HG02938 (cell line): ENCODE results near the gene HAGHL.
"Not testable (repeated sequence)": the region's sequence is repeated elsewhere in the genome, so short reads cannot be mapped to it uniquely, and the experiment has no call there.

Experiments used
- ATAC-seq: cut with Tn5 transposase; IDR thresholded peaks from one replicate; pipeline ENCODE4 v1.9.1; 2021; ENCODE audit warnings: mild to moderate bottlenecking, moderate library complexity; ENCODE audit not compliant: unreplicated experiment

Gene HAGHL

GRCh38 chr16:707062-707538 lies 19.8 kb upstream of the HAGHL start:
- no peak for ATAC-seq

GRCh38 chr16:708019-708418 lies 18.9 kb upstream of the HAGHL start:
- no peak for ATAC-seq

GRCh38 chr16:708959-709358 lies 17.9 kb upstream of the HAGHL start:
- no peak for ATAC-seq

DNA sequence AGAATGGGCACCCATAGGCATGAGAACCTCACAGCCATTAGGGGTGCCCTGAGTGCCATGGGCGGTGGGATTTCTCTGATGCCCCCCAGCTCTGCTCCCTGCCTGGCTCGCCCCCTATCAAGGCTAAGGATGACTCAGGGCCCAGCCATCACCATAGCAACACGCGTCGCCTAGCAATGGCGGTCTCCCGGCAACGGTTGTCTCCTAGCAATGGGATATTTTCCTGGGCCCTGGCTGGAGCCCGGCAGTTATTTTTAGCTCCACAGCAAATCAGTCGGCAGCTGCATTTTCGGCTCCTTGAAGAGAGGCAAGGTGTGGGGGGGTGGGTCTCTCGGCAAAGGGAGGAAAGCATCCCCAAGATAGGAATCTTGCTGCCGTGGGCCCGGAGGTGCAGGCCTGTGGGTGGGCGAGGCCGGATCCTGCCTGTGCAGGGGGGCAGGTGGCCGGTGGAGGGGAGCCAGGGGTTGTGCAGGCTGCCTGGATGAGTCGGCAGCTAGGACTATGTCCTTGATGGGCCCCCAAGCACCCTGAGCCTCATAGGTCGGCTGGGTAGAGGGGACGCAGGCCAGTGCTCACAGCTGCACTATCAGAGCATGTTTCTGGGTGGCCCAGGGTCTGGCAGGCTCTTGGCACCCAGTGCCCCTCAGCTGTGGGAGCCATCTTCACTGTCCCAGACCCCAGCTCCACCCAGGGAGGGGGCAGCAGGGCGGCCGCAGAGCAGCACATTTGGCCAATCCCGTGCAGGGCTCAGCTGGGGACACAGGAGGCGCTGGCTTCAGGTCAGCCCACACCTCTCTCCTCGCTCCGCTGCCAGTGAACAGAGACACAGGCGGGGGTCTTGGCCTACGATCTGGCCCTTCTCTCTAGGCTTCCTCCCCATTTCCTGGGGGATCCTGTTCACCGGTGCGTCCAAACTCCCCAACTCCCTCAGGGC lies 17.1 kb upstream of the HAGHL start:
- ATAC-seq = no peak

- ATAC-seq = no peak
These were observed 16.3 kb upstream of the HAGHL start for GRCh38 chr16:710500-711075.

- ATAC-seq = no peak
These were observed 15.8 kb upstream of the HAGHL start for GRCh38 chr16:711084-711483.

DNA sequence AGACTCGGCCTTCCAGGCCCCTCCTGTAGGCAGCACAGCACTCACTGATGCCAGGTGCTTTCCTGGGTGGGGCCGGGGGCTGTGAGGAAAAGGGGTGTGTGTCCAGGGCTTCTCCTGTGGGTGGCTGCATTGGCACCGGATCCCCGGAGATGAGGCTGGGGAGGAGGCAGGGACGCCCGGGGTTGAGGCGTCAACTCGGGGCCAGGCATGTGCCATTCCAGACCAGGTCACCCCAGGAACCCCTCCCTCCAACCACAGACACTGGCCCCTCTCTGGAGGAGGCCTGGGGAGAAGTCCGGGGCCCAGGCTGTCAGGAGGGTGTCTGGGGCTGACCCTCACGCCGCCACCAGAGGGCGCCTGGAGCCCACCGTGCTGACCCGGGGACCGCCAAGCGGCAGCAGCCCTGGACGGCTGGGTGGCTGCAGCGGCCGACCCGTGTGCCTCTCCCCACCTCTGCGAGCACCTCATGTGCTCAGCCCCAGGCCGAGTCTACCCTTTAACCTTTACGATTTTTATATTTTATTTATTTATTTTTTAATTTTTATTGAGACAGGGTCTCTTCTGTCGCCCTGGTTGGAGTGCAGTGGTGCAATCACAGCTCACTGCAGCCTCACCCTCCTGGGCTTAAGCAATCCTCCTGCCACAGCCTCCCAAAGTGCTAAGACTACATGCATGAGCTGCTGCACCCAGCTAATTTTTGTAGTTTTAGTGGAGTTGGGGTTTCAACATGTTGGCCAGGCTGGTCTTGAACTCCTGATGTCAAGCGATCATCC lies 15.2 kb upstream of the HAGHL start:
- ATAC-seq = no peak

GRCh38 chr16:712740-713250 lies 14.1 kb upstream of the HAGHL start:
- ATAC-seq = not testable (repeated sequence)

DNA sequence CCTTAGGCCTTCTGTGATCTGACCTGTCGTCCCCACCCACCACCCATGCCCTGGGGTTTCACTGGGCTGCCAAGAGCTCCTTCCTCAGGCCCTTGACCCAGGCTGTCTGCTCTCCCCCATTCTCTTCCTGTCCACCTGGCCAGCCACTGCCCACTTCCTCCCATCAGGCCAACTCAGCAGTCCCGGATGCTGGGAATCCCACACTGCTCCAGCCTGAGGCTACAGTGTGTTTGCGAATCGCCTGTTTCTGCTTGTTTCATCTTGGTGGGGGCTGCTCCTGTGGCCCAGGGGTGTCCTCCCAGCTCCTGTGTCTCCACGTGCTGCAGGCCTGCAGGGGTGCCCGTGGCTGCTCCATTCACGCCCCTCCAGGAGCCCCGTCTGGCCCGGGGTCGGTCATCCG lies 12.8 kb upstream of the HAGHL start:
- no peak for ATAC-seq

DNA sequence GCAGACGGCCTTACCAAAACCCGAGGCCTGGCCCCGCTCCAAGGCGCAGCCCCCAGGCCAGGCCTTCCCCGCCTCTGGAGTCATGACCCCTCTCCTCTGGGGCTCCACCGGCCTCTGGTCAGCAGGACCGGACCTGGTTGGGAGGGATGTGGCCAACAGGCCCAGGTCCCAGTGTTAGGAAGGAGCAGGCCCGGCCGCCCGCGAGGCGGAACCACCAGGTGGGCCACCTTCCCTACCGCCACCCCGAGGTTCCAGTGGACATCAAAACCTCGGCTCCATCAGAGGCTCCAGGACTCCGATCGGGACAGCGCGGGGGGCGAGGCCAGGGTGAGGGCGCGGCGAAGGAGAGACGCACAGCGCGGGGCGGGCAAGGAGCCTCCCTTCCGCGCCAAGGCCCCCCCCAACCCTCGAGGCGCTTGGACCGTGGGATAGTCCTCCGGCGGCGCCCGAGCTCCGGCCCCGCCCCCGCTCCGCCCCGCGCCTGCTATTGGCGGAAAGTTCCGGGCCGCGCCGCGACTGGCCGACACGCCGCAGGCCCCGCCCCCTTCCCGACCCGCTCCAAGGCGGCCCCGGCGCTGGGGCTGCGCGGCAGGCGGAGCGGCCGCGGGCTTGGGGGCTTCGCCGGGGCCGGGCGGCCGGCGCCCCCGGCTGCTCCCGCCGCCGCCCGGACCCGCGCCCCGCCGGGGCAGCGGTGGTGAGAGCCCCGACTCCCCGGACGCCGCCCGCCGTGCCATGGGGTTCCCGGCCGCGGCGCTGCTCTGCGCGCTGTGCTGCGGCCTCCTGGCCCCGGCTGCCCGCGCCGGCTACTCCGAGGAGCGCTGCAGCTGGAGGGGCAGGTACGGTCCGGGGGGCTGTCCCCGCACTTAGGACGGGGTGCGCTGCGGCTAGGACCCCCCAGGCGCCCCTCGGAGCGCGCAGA lies 12.1 kb upstream of the HAGHL start, which contains the start of gene METRN:
TSS of gene METRN (plus strand) at position 561 of the 919 bp plus-strand sequence. CDS start at position 733, 172 bp downstream.
- peak; percentile 52 for ATAC-seq

DNA sequence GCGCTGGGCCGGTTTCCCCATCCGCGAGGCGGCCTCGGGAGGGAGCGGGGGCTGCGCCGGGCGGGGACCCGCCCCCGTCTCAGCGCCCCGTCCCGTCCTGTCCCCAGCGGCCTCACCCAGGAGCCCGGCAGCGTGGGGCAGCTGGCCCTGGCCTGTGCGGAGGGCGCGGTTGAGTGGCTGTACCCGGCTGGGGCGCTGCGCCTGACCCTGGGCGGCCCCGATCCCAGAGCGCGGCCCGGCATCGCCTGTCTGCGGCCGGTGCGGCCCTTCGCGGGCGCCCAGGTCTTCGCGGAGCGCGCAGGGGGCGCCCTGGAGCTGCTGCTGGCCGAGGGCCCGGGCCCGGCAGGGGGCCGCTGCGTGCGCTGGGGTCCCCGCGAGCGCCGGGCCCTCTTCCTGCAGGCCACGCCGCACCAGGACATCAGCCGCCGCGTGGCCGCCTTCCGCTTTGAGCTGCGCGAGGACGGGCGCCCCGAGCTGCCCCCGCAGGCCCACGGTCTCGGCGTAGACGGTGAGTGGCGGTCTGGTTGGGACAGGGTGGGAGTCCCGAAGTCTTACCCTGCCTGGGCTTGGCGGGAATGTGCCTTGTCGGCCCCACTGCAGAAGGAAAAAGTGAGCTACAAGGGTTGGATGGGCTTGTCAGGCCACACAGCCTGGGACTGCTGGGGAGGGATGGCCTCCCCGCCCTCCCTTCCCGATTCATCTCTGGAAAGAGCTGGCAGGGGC lies 11.3 kb upstream of the HAGHL start:
- ATAC-seq = no peak

- no peak for ATAC-seq
These were observed 10.7 kb upstream of the HAGHL start for GRCh38 chr16:716200-716568.

DNA sequence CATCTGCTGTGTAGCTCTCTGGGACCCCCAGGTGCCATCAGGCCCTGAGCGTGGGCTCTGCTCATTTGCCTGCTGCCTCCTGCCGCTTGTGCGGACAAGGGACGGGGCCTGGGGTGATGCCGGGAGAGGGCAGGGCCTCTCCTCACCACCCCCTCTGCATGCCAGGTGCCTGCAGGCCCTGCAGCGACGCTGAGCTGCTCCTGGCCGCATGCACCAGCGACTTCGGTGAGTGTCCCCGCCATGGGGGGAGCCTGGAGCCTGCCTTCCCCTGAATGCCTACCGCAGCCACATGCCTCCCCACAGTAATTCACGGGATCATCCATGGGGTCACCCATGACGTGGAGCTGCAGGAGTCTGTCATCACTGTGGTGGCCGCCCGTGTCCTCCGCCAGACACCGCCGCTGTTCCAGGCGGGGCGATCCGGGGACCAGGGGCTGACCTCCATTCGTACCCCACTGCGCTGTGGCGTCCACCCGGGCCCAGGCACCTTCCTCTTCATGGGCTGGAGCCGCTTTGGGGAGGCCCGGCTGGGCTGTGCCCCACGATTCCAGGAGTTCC lies 10.1 kb upstream of the HAGHL start:
- no peak for ATAC-seq

GRCh38 chr16:717450-718245 lies 9.3 kb upstream of the HAGHL start:
- no peak for ATAC-seq

- no peak for ATAC-seq
These were observed 8.5 kb upstream of the HAGHL start for GRCh38 chr16:718389-718788.

DNA sequence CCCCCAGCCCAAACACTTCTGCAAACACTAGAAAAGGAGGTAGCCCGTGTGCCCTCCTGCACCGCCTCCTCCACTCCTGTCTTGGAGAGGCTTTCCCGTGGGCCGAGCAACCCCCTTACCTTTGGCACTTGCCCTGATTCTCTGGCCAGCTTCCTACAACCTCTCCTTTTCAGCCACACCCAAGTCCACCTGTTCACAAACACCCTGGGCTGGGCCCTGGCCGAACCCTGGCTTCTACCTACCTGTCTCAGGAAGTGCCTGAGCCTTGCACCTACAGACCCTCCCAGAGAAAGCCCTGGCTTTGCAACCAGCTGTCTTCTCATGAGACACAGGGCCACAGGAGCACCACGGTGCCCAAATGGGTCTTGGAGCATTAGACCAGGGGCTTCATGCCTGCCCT lies 8.0 kb upstream of the HAGHL start:
- ATAC-seq = no peak

- ATAC-seq = peak; percentile 1
These were observed 7.0 kb upstream of the HAGHL start for GRCh38 chr16:719815-720446.

GRCh38 chr16:720447-720989 lies 6.4 kb upstream of the HAGHL start:
- ATAC-seq = peak; percentile 22
